HCT116 (cell line): ENCODE results near the gene UQCRC1.

Experiments
- CBX3 ChIP-seq: IDR thresholded peaks from 2 replicates; pipeline ENCODE4 v1.6.1; 2012; ENCODE audit warnings: low read depth
- CEBPB ChIP-seq: IDR thresholded peaks from 2 replicates; pipeline ENCODE4 v1.6.1; 2012; ENCODE audit warnings: low read depth
- CTCF ChIP-seq, 3 experiments: fragments of 200-600 bp in 1 of 3; sonication (generic) in 1 of 3; IDR thresholded peaks in 2 of 3; conservative IDR thresholded peaks in 1 of 3; 2 replicates each; pipeline ENCODE4 v1.5.1; 2012 to 2017; ENCODE audit warnings: low read depth in 2 of 3, low read length in 2 of 3, antibody characterized with exemption in 1 of 3, borderline replicate concordance in 1 of 3, control low read depth in 1 of 3, mild to moderate bottlenecking in 1 of 3, mixed read lengths in 1 of 3, mixed run types in 1 of 3, moderate library complexity in 1 of 3; ENCODE audit not compliant: insufficient read depth in 1 of 3
- EGR1 ChIP-seq: IDR thresholded peaks from 2 replicates; pipeline ENCODE4 v1.6.1; 2012; ENCODE audit warnings: low read depth
- EZH2 ChIP-seq: fragments of 200-600 bp; sonication (generic); IDR thresholded peaks from 2 replicates; pipeline ENCODE4 v1.6.1; 2017; ENCODE audit warnings: antibody characterized with exemption, mixed run types
- JUND ChIP-seq: IDR thresholded peaks from 2 replicates; pipeline ENCODE4 v1.6.1; 2012
- MAX ChIP-seq: IDR thresholded peaks from 2 replicates; pipeline ENCODE4 v1.6.1; 2012
- POLR2A ChIP-seq: IDR thresholded peaks from 2 replicates; pipeline ENCODE4 v1.7.0; 2011; ENCODE audit warnings: borderline replicate concordance; ENCODE audit not compliant: insufficient read depth, insufficient read length; ENCODE audit errors: extremely low read depth
- POLR2AphosphoS5 ChIP-seq: IDR thresholded peaks from 2 replicates; pipeline ENCODE4 v1.6.1; 2011; ENCODE audit warnings: mild to moderate bottlenecking, low read depth, low read length, moderate library complexity
- SIN3A ChIP-seq: IDR thresholded peaks from 2 replicates; pipeline ENCODE4 v1.6.1; 2012; ENCODE audit warnings: low read depth
- SRF ChIP-seq: IDR thresholded peaks from 2 replicates; pipeline ENCODE4 v1.6.1; 2012; ENCODE audit warnings: low read depth
- YY1 ChIP-seq: IDR thresholded peaks from 2 replicates; pipeline ENCODE4 v1.6.1; 2011; ENCODE audit warnings: low read length, low read depth, moderate library complexity, mild to moderate bottlenecking; ENCODE audit not compliant: insufficient replicate concordance; ENCODE audit errors: extremely low read depth

- TF ChIP-seq EZH2 (no peak), CTCF (IDR thresholded peaks at IDR 0.05 in 2 of 3, conservative IDR thresholded peaks at IDR 0.05 in 1 of 3; ENCODE audit: borderline replicate concordance in 1 of 3, insufficient read depth in 1 of 3, low read depth in 2 of 3, low read length in 2 of 3) (no peak), POLR2AphosphoS5 (peak; percentile 76; the same call in 1 of the 2 replicates), YY1 (peak; percentile 59), JUND (no peak), SIN3A (no peak), MAX (no peak), CEBPB (no peak), EGR1 (no peak), SRF (no peak), CBX3 (no peak), POLR2A (peak; percentile 60)
These were observed 52.4 kb downstream of the UQCRC1 start, which contains the start of gene PFKFB4 for GRCh38 chr3:48556796-48557626.
